NT2/D1 (cell line): Measurements from ENCODE around the gene TUBB6.

Source experiments
- SUZ12 ChIP-seq: IDR thresholded peaks from 2 replicates; pipeline ENCODE4 v1.6.1; 2011; ENCODE audit not compliant: insufficient read length, insufficient read depth; ENCODE audit errors: extremely low read depth
- ZNF274 ChIP-seq: IDR thresholded peaks from 2 replicates; pipeline ENCODE4 v1.6.1; 2011; ENCODE audit warnings: mild to moderate bottlenecking, low read depth, low read length

DNA sequence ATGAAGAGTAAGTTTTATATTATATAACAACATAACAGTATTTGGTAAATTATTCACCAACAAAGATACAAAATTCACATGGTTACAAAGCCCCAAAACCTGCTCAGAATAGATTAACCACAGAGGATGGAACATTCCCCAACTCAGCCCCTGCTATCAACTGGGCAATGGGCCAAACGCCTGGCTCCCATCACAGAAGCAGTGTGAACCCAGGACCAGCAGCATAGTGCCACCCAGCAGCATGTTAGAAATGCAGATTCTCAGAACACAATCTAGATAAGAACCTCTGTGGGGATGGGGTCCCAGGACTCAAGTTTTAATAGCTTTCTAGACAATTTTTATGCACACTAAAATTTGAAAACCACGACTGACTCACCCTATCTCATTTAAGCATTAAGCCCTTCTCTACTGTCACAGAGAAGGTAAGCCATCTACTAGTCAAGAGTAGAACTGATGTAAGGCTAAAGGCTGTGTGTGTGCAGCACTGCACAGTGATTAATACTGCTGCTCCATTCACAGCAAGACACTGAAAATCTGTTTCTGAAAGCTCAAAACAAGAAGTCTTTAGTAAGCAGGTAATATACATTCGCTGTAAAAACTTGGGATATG lies 53.8 kb downstream of the TUBB6 start:
- TF ChIP-seq ZNF274 = no peak
- no peak for TF ChIP-seq SUZ12
